WI38 (cell line): Measurements from ENCODE around the gene TNFAIP8L1.
A peak's percentile ranks its signal among the peaks of the same experiment; 100 is the strongest.

Experiments used
- H3K4me3 ChIP-seq: 2 replicates; pipeline ENCODE4 v1.5.1; 2011; ENCODE audit warnings: low read depth, mild to moderate bottlenecking, control low read depth, low read length
- TF ChIP-seq, protein P1 (sequence below): IDR thresholded peaks from 2 replicates; pipeline ENCODE4 v1.5.1; 2012; ENCODE audit warnings: low read depth, mild to moderate bottlenecking, control low read depth, low read length

The TNFAIP8L1 gene

DNA sequence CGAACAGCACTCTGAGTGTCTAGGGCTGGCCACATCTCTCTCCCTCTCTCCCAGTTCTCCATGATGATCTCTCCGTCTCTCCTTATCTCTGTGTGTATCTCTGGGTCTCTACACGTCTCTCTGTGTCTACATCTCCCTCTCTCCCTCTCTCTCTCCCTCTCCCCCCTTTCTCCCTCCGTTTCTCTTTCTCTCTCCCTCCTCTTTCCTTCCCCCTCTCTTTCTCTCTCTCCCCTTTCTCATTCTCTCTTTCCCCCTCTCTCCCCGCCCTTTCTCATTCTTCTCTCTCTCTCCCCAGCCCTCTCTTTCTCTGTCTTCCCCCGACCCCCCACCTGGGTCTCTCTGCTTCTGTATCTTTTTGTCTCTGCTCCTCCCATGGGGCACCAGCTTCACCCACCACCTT, 21.3 kb upstream of the TNFAIP8L1 start:
- TF ChIP-seq, protein P1, sequence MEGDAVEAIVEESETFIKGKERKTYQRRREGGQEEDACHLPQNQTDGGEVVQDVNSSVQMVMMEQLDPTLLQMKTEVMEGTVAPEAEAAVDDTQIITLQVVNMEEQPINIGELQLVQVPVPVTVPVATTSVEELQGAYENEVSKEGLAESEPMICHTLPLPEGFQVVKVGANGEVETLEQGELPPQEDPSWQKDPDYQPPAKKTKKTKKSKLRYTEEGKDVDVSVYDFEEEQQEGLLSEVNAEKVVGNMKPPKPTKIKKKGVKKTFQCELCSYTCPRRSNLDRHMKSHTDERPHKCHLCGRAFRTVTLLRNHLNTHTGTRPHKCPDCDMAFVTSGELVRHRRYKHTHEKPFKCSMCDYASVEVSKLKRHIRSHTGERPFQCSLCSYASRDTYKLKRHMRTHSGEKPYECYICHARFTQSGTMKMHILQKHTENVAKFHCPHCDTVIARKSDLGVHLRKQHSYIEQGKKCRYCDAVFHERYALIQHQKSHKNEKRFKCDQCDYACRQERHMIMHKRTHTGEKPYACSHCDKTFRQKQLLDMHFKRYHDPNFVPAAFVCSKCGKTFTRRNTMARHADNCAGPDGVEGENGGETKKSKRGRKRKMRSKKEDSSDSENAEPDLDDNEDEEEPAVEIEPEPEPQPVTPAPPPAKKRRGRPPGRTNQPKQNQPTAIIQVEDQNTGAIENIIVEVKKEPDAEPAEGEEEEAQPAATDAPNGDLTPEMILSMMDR, result no peak

DNA sequence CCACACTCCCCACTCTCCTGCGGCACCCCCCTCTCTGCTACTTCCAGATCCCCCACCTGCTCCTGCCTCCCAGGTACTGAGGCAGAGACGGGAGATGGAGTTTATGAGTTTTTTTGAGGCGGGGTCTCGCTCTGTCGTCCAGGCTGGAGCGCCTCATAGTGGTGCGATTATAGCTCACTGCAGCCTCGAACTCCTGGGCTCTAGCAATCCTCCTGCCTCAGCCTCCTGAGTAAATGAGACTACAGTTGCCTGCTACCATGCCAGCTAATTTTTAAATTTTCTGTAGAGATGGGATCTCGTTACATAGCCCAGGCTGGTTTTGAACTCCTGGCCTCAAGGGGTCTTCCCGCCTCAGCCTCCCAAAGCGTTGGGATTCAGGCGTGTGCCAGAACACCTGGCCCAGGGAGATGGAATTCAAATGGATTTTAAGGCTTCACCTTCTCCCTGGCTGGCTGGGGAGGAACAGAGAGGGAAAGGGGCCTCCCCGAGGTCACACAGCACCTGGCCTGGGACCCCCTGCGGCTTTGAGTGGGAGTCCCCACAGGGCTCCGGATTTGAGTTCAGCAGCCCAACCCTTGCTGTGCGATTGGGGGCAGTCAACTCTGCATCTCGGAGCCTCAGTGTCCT, 19.5 kb upstream of the TNFAIP8L1 start:
- H3K4me3 ChIP-seq, result no peak overlapping the region
- TF ChIP-seq, protein P1, result no peak

More for the DNA sequence above, 21.3 kb upstream of the TNFAIP8L1 start:
- H3K4me3 ChIP-seq, result no peak overlapping the region

DNA sequence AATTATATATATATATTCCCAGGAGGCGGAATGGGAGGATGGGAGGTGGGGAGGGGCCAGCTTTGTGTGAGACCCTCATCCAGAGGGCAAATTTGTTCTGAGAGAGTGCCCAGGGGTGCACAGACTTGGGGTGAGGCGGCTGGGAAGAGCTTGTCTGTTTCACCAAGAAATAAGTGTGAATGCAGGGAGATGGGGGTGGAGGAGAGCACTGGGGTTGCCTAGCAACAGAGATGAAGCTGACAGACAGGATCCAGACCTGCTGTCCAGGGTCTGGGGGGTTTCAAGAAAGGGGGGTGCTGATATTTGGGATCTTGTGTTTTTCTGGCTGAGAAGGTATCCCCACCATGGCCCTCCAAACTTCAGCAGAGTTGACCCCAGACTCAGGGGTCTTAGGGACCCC, 18.6 kb upstream of the TNFAIP8L1 start:
- H3K4me3 ChIP-seq, result no peak overlapping the region
- TF ChIP-seq, protein P1, result no peak

DNA sequence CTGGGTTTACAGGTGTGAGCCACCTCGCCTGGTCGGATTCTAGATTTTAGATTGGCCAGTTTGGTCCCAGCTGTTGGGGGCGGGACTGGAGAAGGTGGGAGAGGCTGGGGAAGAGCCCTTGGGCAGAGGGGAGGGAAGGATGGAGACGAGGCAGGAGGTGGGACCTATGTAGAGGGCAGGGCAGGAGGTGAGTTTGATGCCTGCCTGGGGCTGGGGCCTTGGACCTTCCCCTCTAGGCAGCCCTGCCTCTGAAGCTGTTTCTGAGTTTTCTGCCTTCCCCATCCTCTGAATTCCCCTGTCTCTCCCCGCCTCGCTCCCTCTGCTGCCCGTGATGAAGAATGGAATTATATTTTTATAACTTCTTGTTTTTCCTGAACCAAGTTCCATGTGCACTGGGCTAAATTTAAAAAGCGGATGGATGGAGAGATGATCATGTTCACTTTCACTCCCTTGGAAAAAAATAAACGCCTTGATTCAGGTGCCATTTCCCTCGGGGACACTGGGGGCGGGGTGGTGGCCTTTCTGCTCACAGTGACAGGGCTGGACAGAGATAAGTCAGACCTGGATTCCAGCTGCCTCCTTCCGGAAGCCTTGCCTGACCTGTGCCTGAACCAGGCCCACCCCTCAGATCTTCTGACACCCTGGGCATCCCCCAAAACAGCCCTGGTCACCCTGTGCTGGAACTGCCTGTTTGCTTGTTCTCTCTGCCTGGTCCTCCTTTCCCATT, 16.5 kb upstream of the TNFAIP8L1 start:
- H3K4me3 ChIP-seq, result no peak overlapping the region
- TF ChIP-seq, protein P1, result no peak

DNA sequence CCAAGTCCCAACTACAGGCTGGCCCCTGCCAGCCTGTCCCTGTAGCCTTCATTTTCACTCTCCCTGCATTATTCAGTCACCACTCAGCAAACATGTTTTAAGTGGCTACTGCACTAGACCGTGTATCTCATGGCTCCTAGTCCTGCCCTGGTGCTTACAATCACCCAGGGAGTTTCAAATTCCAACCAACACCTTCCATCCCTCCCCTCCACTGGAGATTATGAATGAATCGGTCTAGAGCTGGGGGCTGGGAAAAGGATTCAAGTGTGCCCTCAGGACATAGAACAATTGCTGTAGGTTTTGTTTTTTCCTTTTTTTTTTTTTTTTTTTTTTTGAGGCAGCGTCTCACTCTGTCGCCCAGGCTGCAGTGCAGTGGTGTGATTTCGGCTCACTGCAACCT, 15.0 kb upstream of the TNFAIP8L1 start:
- TF ChIP-seq, protein P1, result no peak
- H3K4me3 ChIP-seq, result no peak overlapping the region

DNA sequence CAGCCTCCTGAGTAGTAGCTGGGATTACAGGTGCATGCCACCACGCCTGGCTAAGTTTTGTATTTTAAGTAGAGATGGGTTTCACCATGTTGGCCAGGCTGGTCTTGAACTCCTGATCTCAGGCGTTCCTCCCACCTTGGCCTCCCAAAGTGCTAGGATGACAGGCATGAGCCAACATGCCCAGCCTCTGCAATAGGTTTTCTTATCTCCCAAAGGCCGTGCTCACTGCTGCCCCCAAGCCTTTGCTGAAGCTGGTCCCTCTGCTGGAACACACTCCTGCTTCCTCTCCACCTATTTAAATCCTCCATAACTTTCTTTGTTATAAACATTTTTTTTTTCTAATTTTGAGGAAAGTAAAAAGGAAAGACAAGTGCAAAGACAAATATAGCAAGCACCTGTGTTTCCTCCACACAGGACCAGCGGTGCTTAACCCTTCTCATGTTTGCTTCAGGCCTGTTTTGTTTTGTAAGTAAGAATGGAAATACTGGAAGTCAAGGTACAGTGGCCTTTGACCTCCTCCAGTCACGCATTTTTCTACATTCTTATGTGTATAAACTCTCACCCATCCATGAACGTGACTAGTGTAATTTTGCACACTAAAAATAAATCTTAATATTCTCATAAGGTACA, 14.5 kb upstream of the TNFAIP8L1 start:
- TF ChIP-seq, protein P1, result peak; percentile 21; the same call in 1 of the 2 replicates

More for the DNA sequence above, 14.5 kb upstream of the TNFAIP8L1 start:
- H3K4me3 ChIP-seq, result no peak overlapping the region
